SHP77 treated with DMSO at 0.1 percent for 48 hours (cell line): ENCODE results near the gene SLC6A2.

Experiments used
- DNase-seq: peaks from one replicate; lab custom pipeline; 2025; lab: John Stamatoyannopoulos, UW

Gene SLC6A2

DNA sequence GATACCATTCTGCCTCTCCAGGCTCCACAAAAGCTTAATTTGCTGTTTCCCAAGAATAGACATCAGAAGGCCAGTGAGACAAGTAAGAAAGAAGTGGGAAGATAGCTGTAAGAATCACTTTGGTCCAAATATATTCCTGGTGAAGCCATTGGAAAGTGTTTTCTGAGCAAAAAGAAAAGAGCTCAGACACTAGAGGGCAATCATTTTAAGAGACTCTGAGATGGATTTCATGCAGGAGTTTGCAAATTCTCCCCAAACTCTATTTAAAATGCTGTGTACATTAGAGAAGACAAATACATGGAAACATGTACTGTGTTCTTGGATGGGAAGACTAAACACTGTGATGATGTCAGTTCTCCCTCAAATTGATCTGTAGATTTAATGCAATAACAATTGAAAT lies 8.0 kb upstream of the SLC6A2 start:
- DNase-seq = no peak

DNA sequence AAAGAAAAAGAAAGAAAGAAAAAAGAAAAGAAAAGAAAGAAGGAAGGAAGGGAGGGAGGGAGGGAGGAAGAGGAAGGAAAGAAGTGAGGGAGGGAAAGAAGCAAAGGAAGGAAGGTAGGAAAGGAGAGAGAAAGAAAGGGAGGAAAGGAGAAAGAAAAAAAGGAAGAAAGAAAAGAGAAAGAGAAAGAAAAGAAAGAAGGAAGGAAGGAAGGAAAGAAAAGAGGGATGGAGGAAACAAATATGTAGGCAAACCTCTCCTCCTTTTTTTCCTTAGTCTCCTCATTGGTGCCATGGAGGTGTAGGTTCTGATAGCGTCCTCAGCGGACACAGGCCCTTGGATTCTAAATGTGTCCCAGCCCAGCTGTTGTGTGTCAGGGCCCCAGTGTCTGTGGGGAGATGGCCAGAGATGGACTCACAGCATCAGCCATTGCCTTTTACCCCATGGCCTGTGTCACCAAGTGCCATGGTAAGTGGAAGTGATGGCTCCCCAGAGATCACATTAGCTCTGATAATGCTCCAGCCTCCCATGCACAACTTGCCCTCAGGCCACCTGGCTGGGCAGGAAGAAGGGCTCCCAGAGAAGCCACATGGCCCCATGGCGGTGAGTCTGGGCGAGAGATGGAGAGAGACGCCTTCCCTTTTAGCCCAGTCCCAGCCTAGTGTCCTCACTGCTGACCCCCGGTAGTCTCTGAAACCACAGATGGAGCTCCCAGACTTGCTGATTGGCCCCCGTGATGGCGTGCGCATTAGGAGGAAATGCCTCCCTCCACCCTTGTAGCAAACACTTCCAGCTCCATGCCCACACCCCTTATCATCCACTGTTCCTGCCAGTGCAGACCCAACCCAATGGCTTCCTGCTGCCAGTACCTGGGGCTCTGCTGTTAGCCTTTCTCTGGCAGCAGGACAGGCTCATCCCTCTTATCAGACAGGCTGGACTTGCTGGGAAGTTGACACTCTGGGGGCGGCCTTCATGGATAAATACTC lies 3.7 kb upstream of the SLC6A2 start:
- DNase-seq = no peak

DNA sequence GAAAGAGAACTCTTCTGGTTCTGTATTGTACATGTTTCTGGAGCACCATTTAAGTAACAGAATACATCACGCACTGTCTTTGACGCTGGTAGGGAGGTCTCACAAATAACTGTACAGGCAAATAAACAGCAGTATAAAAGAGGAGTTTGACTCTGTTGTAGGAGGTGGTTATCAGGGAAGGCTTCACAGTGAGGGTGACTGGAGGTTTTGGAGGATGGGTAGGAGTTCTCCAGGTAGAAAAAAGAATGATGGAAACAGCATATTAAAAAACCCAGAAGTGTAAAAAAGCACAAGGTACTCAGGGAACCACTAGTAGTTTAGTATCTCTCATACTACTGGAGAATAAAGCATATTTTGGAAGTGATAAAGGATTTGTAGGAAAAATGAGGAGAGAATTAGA lies 2.7 kb upstream of the SLC6A2 start:
- no peak for DNase-seq

DNA sequence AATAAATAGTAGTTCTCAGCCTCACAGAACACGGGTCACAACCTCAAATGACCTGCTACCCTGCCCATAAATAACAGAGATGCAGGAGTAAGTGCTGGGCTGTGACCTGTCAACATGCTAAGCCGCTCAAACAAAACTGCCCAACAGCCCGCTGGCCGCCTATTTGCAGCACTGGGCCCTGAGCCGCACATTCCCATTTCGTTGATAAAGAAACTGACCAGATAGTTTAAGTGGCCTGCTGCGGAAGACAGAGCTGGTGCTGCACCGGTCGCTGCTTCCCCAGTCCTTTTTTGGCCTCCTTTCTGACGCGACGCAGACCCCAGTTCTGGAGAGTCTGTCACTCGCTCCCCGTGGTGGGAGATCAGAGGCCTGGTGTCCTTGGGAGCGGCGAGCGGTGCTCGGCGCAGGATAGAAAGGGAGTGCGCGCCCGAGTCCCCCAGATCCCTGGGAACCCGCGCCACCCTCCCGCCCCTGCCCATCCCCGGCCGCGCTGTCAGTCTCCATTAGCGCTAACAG lies 349 bp upstream of the SLC6A2 start:
- no peak for DNase-seq

DNA sequence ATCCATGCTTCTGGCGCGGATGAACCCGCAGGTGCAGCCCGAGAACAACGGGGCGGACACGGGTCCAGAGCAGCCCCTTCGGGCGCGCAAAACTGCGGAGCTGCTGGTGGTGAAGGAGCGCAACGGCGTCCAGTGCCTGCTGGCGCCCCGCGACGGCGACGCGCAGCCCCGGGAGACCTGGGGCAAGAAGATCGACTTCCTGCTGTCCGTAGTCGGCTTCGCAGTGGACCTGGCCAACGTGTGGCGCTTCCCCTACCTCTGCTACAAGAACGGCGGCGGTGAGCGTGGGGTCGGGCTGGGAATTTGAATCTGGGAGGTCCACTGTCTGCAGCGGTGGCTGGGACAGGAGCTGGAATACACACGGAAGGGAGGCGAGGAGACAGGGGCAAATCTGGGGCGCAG lies 904 bp downstream of the SLC6A2 start:
- DNase-seq = no peak

DNA sequence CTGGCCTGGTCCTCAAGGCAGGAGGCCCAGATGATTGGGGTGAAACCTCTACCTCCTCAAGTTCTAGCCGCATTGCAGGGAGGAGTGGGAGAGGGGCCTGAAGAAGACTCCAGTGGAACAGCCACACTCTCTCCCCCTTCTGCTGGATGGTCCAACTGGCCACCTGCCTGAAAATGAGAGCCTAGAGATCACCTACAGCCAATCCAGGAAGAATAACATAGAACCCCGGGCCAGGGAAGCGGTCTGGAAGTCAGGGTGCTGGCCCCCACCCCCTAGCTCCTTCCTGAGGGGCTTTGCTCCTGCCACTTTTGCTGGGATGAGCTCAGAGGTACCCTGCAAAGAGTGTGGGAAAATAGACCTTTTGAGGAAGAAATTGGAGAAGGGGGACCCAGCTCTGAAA lies 1.8 kb downstream of the SLC6A2 start:
- no peak for DNase-seq

DNA sequence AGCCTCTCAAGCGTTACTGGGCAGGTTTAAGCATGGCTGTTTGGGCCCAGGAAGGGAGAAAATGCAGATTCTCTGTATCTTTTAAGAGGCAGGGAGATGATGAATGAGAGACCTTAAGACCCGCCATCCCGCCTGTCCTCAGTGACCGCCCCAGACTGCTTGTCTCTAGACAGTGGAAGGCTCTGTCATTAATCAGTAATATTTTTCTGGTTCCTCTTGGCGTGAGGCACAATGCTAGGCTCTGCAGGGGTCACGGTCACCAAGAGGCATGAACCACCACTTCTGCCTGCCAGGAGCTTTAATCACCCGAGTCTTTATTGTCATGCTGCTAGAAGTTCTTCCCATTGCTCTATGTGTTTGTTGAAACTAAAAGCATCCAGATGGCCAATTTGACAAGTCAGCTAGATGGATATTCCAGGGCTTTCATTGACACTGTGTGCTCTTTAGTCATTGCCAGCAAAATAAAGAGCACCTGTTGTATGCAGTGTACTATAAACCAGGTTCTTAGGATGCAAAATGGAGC lies 3.2 kb downstream of the SLC6A2 start:
- DNase-seq = no peak

DNA sequence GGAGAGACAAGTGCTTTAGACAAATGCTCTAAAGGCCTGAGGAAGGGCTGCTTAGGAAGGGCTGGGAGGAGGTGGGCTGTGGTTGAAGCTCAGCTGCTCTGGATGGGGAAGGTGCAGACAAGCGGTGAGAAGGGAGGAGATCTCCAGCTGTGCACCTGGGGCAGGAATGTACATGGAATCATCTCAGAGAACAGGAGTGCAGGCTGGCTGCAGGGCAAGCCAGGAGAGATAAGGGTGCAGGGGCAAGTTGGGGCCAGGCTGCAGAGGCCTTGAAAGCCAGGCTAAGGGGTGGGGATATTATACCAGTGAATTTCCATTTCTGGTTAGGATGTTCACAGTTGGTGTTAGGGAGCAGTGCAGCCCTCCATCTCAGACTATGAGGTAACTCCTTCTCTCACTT lies 4.2 kb downstream of the SLC6A2 start:
- no peak for DNase-seq

DNA sequence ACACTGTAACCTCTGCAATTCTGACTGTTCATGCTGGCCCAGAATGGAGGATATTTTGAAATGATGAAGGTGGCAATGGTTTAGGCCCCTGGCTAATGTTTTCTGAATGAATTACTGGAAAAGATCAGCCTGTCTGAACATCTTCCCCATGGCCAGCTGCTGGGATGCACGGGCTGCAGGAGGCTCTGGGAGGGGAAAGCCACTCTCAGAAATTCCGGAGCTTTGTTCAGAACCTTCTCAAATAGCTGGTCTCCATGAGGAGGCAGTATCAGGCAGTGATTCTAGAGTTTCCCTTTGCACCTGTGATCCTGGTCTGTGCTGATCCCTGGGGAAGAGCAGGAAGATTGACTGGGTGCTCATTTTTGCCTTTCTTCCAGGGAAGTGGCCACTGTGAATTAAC lies 5.0 kb downstream of the SLC6A2 start:
- no peak for DNase-seq

DNA sequence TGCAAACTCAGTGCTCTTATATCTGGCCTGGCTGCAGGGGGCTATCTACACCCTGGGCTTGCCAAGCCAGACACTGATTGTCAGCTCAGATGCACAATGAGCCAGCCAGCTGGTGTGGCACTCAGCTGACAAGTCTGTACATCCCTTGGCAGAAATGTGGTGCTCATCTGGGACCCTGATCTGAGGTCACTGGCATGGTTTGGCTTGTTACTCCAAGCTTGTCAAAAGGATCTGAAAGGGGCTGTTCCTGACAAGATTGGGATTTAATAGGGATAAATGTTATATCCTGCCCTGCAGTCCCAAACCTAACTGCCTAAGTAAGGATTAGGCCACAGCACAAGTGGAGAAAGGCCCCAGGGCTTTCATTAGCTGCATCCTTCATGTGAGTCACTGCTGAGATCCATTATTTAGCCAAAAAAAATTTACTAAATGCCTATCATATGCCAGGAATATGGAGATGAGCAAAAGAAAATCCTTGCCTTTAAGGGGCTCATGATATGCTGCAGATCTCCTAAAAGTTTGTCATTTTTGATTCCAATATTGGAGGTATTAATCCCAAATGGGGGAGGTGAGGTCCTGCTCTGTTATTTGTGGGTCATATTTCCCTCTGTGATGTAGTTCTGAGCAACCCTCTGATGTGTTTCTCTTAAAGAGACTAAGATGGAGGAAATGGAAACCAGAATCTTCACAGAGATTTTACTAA lies 6.3 kb downstream of the SLC6A2 start:
- no peak for DNase-seq

DNA sequence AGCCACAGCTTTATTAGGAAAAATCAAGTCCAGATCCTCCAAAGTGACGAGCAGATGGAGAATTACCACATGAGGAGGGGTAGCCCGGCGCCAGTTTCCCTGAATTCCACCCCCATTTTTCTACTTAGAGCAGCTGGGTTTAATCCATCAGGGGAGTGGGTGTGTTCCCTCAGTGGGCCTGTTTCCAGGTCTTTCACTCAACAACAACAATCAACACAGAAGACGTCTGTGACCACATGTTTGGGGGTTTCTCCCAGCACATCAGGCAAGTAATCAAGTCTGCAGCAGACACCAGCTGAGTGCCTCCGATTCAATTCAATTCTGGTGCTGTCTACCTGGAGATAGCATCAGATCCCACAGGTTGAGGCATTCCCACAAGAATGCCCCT lies 6.8 kb downstream of the SLC6A2 start:
- DNase-seq = no peak

DNA sequence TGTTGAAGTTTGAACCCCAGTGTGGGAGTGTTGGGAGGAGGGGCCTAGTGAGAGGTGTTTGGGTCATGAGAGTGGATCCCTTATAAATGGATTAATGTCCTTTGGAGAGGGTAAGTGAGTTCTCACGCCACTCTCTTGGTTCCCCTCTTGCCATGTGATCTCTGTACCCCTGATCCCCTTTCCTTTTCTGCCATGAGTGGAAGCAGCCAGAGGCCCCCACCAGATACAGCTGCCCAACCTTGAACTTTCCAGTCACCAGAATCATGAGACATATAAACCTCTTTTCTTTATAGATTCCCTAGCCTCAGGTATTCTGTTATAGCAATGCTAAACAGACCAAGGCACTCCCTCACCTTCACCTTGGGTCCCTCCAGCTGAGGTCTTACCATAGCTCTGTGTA lies 7.4 kb downstream of the SLC6A2 start:
- no peak for DNase-seq

DNA sequence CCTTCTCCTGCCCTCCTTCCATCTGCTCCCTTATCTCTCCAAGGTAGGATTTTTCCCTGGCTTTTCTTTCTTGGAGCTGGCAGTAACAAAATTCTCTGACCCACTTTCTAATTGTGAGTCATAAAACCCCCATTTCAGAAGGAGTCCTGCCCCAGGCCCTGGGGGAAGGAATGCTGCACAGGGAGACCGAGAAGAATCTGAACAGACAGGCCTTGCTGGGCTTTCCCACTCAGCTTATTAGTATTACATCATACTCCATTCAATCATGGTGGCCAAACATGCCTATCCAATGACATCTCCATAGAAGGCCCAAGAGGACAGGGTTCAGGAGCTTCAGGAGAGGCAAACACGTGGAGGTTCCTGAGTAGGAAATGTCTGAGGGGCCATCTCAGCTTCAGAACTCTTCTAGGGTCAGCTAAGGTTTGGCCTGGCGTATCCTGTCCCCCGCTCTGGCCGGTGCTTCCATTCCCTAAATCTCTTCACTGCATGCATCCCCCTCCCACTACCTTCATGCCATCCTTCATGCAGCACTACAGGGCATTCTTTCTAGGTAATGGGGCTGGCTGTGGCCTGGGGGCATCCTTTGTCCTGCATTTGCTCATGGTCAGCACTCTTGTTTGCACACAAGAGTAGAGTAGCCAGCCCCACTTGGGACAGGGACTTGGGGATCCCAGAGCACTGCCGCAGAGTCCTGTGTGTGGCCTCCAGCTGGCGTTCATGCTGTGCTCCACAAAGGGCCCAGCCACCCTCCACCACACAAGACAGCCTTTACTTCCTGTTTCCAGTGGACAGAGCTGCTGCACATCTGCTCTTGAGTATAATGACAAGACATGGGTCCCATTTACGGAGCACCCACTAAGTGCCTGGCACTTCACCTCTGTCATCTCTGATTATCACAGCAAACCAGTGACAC lies 8.2 kb downstream of the SLC6A2 start:
- DNase-seq = no peak

DNA sequence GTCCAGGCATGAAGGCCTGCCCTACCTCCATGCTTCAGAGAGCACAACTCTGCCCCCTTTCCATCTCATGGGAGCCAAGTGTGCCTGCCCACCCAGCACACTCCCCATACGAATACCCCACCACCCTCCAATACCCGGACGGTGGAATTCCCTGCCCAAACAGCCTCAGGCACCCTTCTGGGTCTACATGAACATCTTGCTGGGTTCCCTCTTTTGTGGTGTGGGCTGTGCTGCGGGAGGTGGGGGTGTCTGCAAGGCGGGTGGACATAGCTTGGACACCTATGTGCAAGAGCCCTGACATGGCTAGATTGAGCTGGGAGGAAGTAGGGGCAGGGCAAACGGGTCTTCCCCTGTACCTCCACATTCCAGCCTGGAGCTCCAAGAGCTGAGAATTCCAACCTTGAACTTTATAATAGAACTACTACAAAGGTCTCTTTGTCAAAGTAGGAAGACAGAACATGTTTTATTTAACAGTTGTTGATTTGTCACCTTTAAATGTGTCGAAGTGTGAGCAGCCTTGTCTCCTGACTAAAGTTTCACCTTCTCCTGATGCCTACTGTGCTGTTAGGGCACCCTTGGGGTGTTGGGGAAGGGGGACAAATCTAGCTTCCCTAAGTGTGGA lies 9.1 kb downstream of the SLC6A2 start:
- no peak for DNase-seq

DNA sequence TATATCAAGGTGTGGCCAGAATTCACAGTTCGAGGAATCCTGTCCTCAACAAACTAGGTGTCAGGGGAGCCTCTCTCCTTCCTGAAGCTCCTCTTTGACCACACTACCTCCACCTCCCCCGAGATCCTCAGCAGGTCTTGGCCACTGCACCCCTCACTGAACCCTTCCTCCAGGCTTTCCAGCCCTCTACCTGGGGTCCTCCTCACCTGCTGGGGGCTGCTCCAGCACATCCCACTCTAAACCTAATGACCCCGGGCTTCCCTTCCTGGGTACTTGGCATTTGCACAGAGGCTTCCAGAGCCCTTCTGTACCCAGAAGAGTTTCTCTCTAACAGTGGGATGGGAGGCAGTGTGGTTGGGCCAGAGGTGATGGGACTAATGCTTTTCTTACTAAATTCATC lies 9.7 kb downstream of the SLC6A2 start:
- DNase-seq = no peak

DNA sequence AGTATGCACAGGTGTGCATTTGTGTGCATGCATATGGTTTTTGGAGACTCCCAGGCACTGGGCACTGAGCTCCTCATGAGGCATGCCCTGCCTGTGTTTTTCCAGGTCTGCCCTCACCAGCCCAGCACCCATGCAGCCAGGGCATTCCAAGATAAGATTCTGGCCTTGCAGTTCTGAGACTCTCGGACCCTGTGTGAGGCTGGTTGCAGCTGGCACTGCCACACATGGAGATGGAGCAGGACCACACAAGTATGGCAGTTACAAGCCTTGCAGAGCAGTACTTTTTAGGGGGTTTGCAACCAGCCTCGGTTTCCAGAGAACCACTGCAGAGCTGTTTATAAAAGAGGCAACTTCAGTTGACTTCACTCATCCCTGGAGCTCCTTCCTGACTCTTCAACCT lies 10.2 kb downstream of the SLC6A2 start:
- no peak for DNase-seq

DNA sequence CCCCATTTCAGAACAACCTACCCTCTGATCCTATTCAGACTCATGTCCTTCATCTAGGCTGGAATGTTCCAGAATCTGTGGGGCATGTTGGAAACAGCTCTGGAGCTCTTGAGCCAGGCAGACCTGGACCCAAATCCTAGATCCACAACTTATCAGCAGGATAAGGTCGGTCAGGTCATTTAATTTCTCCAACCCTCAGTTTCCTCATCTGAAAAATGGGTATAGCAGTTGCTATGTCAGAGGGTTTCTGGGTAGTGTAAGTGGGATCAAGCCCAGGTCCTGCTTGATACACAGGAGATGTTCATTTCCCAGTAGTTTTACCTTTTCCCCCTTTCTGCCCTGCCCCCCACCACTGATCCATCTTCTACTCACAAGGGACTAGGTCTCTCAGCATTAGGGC lies 12.0 kb downstream of the SLC6A2 start:
- DNase-seq = no peak

DNA sequence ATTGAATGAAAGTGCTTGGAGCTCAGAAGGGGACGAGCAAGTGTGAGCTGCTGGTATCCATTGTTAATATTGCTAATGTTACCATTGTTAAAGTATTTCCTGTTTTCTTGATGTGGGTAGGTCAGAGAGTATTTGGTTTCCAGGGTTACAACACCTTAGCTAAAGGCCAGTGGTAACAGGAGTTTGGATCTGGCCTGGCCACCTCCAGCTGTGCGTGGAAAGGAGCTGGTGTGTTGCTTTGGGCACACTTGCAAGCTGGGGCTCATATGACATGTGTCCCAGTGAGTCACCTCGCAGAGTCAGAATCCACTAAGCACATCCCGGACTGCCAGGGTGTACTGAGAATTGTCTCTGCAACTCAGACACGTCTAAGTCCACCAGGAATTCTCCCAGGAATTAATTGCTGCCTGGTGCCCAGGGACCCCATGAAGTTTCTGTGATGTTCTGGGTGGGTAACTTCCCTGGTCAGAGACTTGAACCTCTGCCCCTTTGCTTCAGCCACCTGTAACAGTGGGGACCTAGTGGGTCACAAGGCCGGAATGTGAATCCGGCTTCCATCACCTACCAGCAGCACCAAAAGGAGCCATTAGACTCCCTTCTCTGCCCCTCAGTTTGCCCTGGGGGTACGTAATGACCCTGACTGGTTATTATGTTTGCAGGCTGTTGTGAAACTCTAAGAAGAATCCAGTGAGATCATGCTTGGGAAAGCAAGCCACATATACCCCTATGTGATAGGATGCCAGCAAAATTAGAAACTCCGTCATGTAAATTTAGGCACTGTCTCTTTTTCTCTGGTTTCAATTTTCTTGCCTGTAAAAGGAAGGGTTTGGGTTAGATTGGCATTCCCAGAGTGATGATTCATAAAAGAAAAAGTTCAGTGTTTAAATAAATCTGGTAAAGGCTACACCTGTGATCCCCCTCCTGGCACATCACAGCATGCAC lies 12.8 kb downstream of the SLC6A2 start:
- no peak for DNase-seq

DNA sequence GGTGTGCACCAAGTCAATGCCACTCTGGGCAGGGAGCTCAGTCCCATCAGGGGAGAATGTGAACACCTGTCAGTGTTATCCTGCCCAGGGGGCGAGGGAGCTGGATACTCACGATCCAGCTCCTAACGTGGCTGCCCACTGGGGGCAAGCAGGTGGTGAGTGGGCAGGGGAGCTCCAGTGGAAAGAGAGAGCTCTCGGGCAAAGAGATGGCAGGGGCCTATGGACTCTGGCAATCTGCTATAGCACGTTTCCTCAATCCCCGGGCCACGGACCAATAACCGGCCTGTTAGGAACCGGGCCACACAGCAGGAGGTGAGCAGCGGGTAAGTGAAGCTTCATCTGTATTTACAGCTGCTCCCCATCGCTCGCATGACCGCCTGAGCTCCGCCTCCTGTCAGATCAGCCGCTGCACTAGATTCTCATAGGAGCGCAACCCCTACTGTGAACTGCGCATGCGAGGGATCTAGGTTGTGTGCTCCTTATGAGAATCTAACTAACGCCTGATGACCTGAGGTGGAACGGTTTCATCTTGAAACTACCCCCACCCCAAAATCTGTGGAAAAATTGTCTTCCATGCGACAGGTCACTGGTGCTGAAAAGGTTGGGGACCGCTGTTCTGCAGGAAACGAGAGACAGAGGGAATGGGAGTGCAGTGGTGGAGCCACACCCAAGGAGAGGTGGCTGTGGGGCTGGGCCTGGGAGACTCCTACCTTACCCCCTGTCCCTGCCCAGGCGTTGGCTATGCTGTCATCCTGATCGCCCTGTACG lies 15.6 kb downstream of the SLC6A2 start:
- DNase-seq = no peak

DNA sequence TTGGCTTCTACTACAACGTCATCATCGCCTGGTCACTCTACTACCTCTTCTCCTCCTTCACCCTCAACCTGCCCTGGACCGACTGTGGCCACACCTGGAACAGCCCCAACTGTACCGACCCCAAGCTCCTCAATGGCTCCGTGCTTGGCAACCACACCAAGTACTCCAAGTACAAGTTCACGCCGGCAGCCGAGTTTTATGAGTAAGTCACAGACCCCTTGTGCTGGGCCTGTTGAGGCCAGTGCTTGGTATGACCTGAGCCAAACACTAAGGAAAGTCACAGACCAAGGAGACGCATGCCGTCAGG lies 16.1 kb downstream of the SLC6A2 start:
- DNase-seq = no peak
